Stimulated activated CD4-positive, alpha-beta T cell treated with anti-CD3 and anti-CD28 coated beads, TNF-alpha, amount 100 ng/mL, for 48 hours (primary cell): ENCODE measurements around the gene ME3.

Experiments used
- DNase-seq, 3 donors: peaks; one replicate each; pipeline ENCODE4 v3.0.0-alpha.2; 2020; ENCODE audit warnings: low read depth in 3 of 3

Gene ME3

GRCh38 chr11:86692746-86693145 is 20.3 kb upstream of the ME3 start:
- DNase-seq, result no peak

- DNase-seq, result no peak
Measured at GRCh38 chr11:86692317-86692716, 19.9 kb upstream of the ME3 start.

GRCh38 chr11:86688398-86689179 is 16.2 kb upstream of the ME3 start:
- DNase-seq, result peak in 1 of 3 donors; percentile 44

GRCh38 chr11:86687185-86687778 is 14.9 kb upstream of the ME3 start:
- DNase-seq, result no peak

GRCh38 chr11:86686531-86686930 is 14.1 kb upstream of the ME3 start:
- no peak for DNase-seq

GRCh38 chr11:86681483-86681756 is 9.0 kb upstream of the ME3 start:
- DNase-seq, result no peak

- DNase-seq, result no peak
Measured at GRCh38 chr11:86680716-86681482, 8.5 kb upstream of the ME3 start.

- DNase-seq, result no peak
Measured at GRCh38 chr11:86678823-86679222, 6.4 kb upstream of the ME3 start.

- DNase-seq, result no peak
Measured at GRCh38 chr11:86678296-86678695, 5.9 kb upstream of the ME3 start.

GRCh38 chr11:86676533-86677154 is 4.2 kb upstream of the ME3 start:
- no peak for DNase-seq

- DNase-seq, result no peak
Measured at GRCh38 chr11:86676010-86676409, 3.6 kb upstream of the ME3 start.

- DNase-seq, result no peak
Measured at GRCh38 chr11:86675017-86675416, 2.6 kb upstream of the ME3 start.

GRCh38 chr11:86673872-86674750 is 1.7 kb upstream of the ME3 start:
- DNase-seq, result no peak

- no peak for DNase-seq
Measured at GRCh38 chr11:86673055-86673843, 833 bp upstream of the ME3 start.

GRCh38 chr11:86671531-86672006 is 847 bp downstream of the ME3 start:
- DNase-seq, result no peak

GRCh38 chr11:86670911-86671310 is 1.5 kb downstream of the ME3 start:
- DNase-seq, result no peak

- DNase-seq, result no peak
Measured at GRCh38 chr11:86670181-86670580, 2.2 kb downstream of the ME3 start.

- no peak for DNase-seq
Measured at GRCh38 chr11:86669424-86669823, 3.0 kb downstream of the ME3 start.

- no peak for DNase-seq
Measured at GRCh38 chr11:86668929-86669328, 3.5 kb downstream of the ME3 start.

GRCh38 chr11:86666193-86666592 is 6.2 kb downstream of the ME3 start:
- no peak for DNase-seq

GRCh38 chr11:86664930-86665329 is 7.5 kb downstream of the ME3 start:
- DNase-seq, result no peak
